ENCODE results near the gene HTR6.
A peak's percentile ranks its signal among the peaks of the same experiment; 100 is the strongest.

The HTR6 gene

DNA sequence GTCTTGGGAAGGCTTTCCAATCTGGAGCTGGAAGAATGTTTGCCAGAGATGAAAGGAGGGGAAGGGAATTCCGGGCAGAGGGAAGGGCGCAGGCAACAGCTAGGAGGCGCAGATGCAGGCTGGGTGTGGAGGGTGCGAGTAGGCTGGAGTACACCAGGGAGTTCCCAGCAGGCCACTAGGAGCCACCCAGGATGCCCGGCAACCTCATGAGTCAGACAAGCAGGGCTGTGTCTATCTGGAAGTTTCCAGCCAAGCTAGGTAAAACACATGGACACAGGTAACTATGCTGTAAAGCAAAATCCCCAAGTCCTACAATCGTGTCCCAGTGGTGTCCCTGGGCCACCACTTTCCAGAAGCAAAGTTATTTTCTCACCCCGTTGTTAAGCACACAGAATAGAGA, 21.6 kb upstream of the HTR6 start:
- Histone ChIP-seq H3K27me3 (ENCODE audit: low read depth, low read length) (0 out of 2 replicates have a peak, but pooled peaks cover 3% of the 10 kb centered on the region), H3K9me3 (ENCODE audit: insufficient read depth, low read length) (no peaks in the 10 kb centered on the region), H3K27ac (ENCODE audit: low read length) (no peak overlapping the region), H3K79me2 (ENCODE audit: low read length) (no peaks in the 10 kb centered on the region), H3K36me3 (replicated peaks; ENCODE audit: low read depth, low read length) (no peaks in the 10 kb centered on the region), H2AFZ (ENCODE audit: low read depth, low read length) (no peak overlapping the region), H3K4me2 (ENCODE audit: low read length) (no peak overlapping the region), H3K9ac (ENCODE audit: low read length) (no peak overlapping the region), H3K4me3 (ENCODE audit: low read length) (no peak overlapping the region), H3K4me1 (ENCODE audit: low read length) (no peaks in the 10 kb centered on the region), H4K20me1 (ENCODE audit: insufficient read depth, low read length) (no peaks in the 10 kb centered on the region)
- TF ChIP-seq, protein P1, sequence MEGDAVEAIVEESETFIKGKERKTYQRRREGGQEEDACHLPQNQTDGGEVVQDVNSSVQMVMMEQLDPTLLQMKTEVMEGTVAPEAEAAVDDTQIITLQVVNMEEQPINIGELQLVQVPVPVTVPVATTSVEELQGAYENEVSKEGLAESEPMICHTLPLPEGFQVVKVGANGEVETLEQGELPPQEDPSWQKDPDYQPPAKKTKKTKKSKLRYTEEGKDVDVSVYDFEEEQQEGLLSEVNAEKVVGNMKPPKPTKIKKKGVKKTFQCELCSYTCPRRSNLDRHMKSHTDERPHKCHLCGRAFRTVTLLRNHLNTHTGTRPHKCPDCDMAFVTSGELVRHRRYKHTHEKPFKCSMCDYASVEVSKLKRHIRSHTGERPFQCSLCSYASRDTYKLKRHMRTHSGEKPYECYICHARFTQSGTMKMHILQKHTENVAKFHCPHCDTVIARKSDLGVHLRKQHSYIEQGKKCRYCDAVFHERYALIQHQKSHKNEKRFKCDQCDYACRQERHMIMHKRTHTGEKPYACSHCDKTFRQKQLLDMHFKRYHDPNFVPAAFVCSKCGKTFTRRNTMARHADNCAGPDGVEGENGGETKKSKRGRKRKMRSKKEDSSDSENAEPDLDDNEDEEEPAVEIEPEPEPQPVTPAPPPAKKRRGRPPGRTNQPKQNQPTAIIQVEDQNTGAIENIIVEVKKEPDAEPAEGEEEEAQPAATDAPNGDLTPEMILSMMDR (IDR thresholded peaks at IDR 0.05; ENCODE audit: low read depth, low read length) = no peak
- TF ChIP-seq EZH2phosphoT487 (IDR thresholded peaks at IDR 0.05; ENCODE audit: low read depth) = no peak

DNA sequence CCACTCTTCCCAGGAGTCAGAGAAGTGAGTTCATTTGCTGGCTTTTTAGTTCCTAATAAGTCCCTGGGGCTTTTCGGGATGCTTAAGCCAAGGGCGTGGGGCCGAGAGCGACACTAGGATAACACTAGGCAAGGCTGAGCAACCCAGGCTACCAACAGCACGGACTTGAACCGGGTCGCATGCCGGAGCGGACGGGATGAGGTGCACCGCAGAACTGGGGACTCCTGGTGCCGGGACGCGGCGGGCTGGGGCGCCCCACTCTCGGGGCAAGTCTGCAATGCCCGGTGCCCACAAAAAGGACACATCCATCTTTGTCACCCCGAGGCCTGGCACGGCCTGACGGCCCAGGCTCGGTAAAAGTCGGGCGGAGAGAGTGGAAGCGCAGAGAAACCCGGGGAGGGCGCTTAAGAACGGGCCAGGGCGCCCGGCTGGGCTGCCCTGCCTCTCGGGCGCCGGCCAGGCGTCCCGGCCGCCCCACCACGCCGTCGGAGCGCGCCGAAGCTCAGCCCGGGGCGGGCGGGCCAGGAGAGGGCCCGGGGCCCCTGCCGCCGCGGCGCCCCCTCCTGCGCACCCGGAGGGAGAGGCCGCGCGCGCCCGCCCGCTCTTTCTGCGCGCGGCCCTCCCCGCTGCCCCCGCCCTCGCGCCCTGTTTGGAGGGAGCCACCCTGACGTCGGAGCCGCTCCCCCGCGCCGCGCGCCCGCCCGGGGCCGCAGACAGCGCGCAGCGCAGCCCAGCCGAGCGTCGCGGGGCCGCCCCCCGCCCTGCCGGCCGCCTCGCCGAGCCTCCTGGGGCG, 20.9 kb upstream of the HTR6 start, which contains the start of gene NBL1:
Gene NBL1 (plus strand): TSS at position 710 of the 793 bp plus-strand sequence. CDS start 10,720 bp downstream, outside the sequence.
- TF ChIP-seq, protein P1 (IDR thresholded peaks at IDR 0.05; ENCODE audit: low read depth, low read length) = no peak
- no peak for TF ChIP-seq EZH2phosphoT487 (IDR thresholded peaks at IDR 0.05; ENCODE audit: low read depth)
- Histone ChIP-seq H3K4me2 (ENCODE audit: low read length) (peak within 1 kb of the TSS; percentile 53), H3K4me1 (ENCODE audit: low read length) (no peaks in the 10 kb centered on the region), H3K27me3 (ENCODE audit: low read depth, low read length) (0 out of 2 replicates have a peak, but pooled peaks cover 3% of the 10 kb centered on the region), H4K20me1 (ENCODE audit: insufficient read depth, low read length) (no peaks in the 10 kb centered on the region), H3K36me3 (replicated peaks; ENCODE audit: low read depth, low read length) (no peaks in the 10 kb centered on the region), H3K79me2 (ENCODE audit: low read length) (no peaks in the 10 kb centered on the region), H3K27ac (ENCODE audit: low read length) (no peak within 1 kb of the TSS), H3K9ac (ENCODE audit: low read length) (0 out of 2 replicates have a peak within 1 kb of the TSS, but pooled peaks have one; percentile 6), H3K9me3 (ENCODE audit: insufficient read depth, low read length) (no peaks in the 10 kb centered on the region), H2AFZ (ENCODE audit: low read depth, low read length) (no peak within 1 kb of the TSS), H3K4me3 (ENCODE audit: low read length) (peak within 1 kb of the TSS; percentile 64)

DNA sequence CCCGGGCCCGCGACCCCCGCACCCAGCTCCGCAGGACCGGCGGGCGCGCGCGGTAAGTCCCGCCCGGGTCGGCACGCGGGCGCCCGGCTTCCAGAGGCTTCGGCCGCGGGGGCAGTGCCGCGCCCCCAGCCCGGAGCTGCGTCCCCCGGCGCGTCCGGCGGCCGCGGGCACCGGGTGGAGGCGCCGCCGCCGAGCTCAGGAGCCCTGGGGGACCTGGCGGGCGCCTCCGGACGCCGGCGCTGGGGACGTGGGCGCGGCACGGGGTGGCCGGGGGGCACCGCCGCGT, 20.3 kb upstream of the HTR6 start:
- Histone ChIP-seq H3K79me2 (ENCODE audit: low read length) (no peaks in the 10 kb centered on the region), H3K9me3 (ENCODE audit: insufficient read depth, low read length) (no peaks in the 10 kb centered on the region), H3K4me1 (ENCODE audit: low read length) (no peaks in the 10 kb centered on the region), H4K20me1 (ENCODE audit: insufficient read depth, low read length) (no peaks in the 10 kb centered on the region), H2AFZ (ENCODE audit: low read depth, low read length) (no peak overlapping the region), H3K4me2 (ENCODE audit: low read length) (peak overlapping the region; percentile 53), H3K27ac (ENCODE audit: low read length) (no peak overlapping the region), H3K4me3 (ENCODE audit: low read length) (peak overlapping the region; percentile 64), H3K36me3 (replicated peaks; ENCODE audit: low read depth, low read length) (no peaks in the 10 kb centered on the region), H3K9ac (ENCODE audit: low read length) (no peak overlapping the region), H3K27me3 (ENCODE audit: low read depth, low read length) (0 out of 2 replicates have a peak, but pooled peaks cover 3% of the 10 kb centered on the region)
- no peak for TF ChIP-seq EZH2phosphoT487 (IDR thresholded peaks at IDR 0.05; ENCODE audit: low read depth)
- TF ChIP-seq, protein P1 (IDR thresholded peaks at IDR 0.05; ENCODE audit: low read depth, low read length) = no peak

DNA sequence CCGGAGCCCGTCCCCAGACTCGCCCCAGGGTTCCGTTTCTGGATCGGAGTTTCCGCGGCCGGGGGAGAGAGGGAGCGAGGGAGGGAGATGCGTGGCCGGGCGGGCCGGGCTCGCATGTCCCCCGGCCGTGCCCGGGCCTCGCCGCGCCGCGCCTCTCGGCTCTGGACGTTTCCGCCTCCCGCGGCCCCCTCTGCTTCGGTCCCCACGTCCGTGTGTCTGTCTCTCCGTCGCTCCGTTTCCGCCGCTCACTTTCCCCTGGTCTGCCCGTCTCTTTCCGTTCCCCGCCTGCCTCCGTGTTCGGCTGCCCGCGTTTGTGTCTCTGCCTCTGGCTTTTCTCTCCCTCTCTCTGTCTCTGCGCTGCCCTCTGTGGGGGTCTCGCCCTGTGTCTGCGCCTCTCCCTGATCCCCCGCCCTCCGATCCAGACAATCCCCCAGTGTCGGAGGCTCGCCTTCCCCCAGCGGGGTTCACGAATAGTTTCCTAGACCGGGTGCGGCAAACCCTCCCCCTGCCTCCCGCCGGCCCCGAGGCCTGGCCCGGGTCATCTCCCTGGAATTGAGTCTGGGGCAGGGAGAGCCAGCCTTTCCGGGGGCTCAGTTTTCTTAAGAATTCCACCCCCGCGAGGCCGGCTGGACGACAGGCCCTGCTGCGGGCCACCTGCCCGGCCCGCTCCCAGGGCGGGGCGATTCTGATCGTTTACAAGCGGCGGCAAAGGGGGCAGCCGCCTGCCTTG, 19.8 kb upstream of the HTR6 start:
- Histone ChIP-seq H3K79me2 (ENCODE audit: low read length) (no peaks in the 10 kb centered on the region), H3K4me1 (ENCODE audit: low read length) (no peaks in the 10 kb centered on the region), H3K27me3 (ENCODE audit: low read depth, low read length) (0 out of 2 replicates have a peak, but pooled peaks cover 3% of the 10 kb centered on the region), H3K36me3 (replicated peaks; ENCODE audit: low read depth, low read length) (no peaks in the 10 kb centered on the region), H3K27ac (ENCODE audit: low read length) (no peak overlapping the region), H3K4me2 (ENCODE audit: low read length) (peak overlapping the region; percentile 53), H3K9me3 (ENCODE audit: insufficient read depth, low read length) (no peaks in the 10 kb centered on the region), H2AFZ (ENCODE audit: low read depth, low read length) (no peak overlapping the region), H3K4me3 (ENCODE audit: low read length) (peak overlapping the region; percentile 64), H3K9ac (ENCODE audit: low read length) (0 out of 2 replicates have a peak overlapping the region, but pooled peaks have one; percentile 6), H4K20me1 (ENCODE audit: insufficient read depth, low read length) (no peaks in the 10 kb centered on the region)
- TF ChIP-seq EZH2phosphoT487 (IDR thresholded peaks at IDR 0.05; ENCODE audit: low read depth) = no peak
- TF ChIP-seq, protein P1 (IDR thresholded peaks at IDR 0.05; ENCODE audit: low read depth, low read length) = no peak

Data from OCI-LY3 (cell line).